NCI-H748 treated with DMSO at 0.1 percent for 48 hours (cell line): Measurements from ENCODE around the gene GAD1.

Experiments
- DNase-seq: peaks from one replicate; lab custom pipeline; 2025; lab: John Stamatoyannopoulos, UW

The GAD1 gene

DNA sequence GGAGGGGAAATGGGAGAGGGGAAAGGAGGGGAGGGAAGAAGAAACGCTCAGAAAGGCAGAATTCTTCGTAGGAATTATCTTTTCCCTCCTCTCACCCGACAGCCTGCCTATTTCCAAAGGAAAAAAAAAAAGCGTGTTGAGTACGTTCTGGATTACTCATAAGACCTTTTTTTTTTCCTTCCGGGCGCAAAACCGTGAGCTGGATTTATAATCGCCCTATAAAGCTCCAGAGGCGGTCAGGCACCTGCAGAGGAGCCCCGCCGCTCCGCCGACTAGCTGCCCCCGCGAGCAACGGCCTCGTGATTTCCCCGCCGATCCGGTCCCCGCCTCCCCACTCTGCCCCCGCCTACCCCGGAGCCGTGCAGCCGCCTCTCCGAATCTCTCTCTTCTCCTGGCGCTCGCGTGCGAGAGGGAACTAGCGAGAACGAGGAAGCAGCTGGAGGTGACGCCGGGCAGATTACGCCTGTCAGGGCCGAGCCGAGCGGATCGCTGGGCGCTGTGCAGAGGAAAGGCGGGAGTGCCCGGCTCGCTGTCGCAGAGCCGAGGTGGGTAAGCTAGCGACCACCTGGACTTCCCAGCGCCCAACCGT lies at the start of gene GAD1:
Gene GAD1 (plus strand): TSS at position 384 of the 589 bp plus-strand sequence. CDS start 1,705 bp downstream, outside the sequence.
- peak; percentile 74 for DNase-seq

DNA sequence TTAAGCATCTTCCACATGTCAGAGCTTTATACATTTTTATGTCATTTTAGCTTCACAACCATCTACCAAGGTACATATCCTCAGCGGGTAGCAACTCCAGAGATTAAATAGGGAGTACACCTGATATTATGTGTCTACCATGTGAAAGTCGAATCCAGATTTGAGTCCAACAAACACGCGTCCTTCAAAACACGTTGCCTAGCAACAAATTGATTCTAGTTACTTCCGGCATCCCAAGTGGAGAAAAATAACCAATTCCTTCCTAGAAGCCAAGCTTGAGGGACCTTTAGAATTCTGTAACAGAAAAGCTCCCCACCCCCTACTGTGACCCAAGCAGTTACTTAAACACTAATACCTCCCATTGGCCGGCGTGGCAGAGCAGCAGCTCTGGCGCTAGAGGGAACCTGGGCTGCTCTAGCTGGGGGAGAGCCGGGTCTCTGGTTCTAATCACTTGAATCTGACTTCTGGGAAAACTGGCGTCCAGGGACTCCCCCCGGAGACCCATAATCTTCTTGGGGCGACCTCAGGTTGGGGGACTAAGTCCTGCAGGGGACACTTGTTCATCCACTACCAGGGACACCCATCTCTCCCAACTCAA lies 46.6 kb upstream of the GAD1 start, which contains the start of gene ERICH2:
Gene ERICH2 (plus strand): TSS at position 371 of the 598 bp plus-strand sequence. CDS start 304 bp downstream, outside the sequence.
- DNase-seq = peak; percentile 94

DNA sequence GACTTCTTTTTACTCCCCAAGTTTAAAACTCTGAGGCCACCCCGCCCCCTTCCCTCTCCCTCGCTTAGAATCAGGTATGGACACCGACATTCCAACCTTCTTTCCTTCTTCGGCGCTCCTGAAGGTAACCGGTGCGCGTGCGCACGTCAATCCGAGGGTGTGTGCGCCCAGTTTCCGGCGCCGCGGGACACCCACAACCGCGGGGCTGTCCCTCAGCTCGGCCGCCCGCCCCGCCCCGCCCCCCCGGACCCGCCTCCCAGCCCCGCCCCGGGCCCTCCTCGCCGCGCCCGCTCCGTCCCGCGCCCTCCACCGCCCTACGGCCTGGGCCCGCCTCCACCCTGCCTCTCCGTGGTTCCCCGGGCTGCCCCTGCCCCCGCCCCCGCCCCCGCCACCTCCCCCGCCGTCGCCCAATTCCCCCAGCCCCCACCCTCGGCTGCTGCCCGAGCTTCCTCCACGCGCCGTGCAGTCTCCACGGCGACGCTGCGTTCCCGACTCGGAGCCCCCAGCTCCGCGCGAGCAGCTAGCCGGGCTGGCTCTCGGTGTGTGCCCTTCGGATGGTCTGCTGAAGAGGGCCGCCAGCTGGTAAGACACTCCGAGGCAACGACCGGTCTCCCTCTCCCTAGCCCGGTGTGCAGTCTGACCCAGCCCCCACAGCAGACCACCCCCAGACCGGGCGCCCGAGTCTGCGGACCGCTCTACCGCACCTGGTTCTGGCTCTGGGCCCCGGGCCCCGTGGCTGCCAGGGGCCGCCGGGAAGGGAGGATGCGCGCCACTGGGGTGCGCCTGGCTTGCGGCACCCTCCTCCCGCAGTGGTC lies 45.9 kb upstream of the GAD1 start:
- peak; percentile 84 for DNase-seq

DNA sequence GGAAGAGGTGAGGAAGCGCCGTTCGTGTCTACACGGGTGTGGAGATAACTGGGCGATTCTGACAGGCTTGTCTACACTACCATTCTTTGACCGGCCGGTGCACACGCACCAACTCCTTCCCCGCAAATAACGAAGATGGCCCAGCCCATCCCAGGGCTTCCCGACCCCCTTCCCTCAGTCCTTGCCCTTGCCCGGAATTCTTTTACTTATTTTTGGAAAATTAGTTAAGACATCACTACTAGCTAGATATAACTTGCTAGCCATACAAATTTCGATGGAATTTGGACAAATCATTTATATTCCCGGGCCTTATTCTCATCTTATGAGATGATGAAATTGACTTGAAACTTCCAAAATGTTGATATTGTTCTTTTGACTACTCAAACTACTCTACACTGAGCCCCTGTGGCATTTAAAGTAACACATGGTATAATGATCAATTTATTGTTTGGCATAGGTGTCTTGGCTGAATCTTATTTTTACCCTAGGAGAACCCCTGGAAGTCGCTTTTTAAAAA lies 45.2 kb upstream of the GAD1 start:
- DNase-seq = peak; percentile 56

DNA sequence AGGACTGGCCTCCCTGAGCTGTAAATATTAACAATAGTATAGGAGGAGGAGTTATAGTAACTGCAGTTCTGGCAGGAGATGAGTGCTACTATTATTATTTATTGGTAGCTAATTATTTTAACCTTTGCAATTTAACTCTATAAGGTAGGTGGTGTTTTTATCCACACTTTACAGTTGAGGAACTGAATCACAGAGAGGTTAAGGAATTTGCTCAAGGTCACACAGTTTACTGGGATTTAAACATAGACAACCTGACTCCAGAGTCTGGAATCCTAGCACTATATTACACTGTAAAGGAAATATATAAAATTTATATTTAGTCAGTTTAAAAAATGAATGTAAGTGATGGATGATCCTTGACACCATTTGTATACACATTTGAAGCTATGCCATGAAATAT lies 44.4 kb upstream of the GAD1 start:
- DNase-seq = no peak

DNA sequence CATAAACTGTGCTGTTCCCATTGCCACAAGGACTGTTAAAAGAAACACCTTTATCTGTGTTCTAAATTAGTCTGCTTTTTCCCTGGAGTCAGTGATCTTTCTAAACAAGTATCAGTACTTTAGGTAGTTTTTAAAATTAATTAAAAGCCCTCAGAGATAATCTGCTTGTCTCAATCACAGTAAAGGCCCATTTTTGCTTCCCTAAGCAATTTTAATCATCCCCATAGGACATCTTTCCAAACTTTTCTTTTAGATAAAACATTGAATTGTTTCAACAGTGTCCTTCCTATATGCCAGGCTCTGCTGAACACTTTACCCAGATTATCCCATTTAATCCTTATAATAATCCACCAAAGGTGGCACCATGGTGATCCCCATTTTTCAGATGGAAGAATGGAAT lies 42.6 kb upstream of the GAD1 start:
- DNase-seq = no peak

DNA sequence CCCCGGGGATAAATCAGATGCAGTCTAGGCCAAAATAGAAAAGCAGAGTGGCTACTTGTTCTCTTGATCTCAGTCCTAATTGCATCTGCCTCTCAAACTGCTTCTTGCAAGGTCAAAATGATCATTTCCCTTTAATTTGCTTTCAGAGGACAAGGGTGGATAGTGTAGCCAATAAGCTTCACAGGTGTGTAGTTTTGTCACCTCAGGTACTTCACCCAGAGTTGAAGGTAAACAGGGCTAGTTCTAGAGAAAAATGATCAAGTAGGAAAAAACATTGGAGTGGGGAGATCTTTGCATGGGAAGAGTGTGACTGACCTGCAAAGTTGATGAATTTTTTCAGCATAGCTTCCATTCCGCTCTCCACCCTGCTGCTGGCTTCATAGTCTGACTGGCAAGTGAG lies 37.8 kb upstream of the GAD1 start:
- no peak for DNase-seq

DNA sequence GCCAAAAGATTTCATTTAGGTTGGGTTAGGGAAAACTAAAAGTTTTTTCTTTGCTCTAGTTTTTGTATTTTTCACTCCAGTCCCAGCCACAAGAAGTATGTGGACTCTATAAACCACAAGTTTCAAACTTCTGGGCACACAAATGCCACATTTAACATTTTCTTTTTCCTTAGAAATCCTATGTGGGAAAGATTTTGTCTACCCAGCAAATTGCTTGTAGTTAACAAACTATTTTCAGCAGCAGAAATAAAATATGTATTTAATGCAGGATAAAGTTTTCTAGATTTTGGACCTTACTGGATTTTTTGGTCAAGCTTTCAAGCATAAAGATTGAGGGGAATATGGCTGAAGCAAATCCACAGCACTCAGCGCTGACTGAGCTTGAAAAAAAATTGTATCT lies 37.4 kb upstream of the GAD1 start:
- no peak for DNase-seq

DNA sequence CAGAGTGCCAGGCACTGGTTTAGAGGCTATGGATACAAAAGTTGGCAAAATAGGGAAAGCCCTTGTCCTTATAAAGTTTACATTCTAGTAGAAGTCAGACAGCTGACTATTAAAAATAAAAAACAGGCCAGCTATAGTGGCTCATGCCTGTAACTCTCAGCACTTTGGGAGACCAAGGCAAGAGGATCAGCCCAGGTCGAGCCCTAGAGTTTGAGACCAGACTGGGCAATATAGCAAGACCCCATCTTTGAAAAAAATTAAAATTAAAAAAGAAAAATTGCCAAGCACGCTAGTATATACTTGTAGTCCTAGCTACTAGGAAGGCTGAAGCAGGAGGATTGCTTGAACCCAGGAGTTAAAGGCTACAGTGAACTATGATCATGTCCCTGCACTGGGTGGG lies 34.0 kb upstream of the GAD1 start:
- no peak for DNase-seq

DNA sequence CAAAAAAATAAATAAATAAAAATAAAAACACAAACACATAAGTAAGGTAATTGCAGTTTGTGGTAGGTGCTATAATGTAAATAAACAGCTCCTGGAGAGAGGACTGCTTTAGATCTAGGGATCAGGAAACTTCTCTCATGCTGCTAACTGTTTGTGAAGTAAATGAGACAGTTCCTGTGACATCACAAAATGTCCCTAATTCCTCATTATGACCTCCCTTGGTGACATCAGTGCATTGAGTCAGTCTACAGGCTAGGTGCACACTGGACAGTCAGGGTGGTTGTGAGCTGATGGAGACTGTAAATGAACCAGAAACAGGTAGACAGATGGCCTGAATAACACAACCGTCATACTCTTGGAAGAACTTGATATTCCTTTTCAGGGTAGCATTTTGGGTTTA lies 33.1 kb upstream of the GAD1 start:
- no peak for DNase-seq

DNA sequence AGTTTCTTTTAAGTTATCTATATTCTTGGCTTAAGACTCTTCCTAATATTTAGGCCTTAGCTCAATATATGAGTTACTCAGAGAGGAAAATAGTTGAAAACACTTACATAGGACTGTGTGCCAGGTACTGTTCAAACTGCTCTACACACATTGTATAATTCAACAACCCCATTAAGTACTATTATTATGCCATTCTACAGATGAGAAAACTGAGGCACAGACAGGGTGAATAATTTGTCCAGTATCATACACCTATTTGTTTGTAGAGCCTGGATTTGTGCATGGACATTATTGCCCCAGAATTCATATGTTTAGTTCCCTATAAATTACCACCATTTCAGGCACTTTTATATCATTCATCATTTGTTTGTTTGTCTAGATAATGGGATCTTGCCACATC lies 17.7 kb upstream of the GAD1 start:
- no peak for DNase-seq

DNA sequence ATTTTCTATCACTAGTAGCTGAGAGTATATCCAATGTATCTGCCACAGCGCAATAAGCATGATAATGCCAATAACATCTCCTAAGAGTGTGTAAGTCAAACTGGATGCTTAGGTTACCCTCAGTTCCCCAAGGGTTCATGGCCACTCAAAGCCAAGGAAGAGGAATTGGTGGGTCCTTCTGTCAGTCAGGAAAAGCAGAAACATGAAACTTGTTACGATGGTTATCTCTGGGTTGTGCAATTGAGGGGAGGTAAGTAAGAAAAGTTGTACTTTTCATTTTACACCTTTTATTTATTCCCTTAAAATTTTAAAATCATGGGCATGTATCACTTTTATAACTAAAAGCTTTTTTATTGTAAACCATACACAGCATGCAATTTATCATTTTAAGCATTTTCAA lies 10.1 kb upstream of the GAD1 start:
- DNase-seq = no peak

DNA sequence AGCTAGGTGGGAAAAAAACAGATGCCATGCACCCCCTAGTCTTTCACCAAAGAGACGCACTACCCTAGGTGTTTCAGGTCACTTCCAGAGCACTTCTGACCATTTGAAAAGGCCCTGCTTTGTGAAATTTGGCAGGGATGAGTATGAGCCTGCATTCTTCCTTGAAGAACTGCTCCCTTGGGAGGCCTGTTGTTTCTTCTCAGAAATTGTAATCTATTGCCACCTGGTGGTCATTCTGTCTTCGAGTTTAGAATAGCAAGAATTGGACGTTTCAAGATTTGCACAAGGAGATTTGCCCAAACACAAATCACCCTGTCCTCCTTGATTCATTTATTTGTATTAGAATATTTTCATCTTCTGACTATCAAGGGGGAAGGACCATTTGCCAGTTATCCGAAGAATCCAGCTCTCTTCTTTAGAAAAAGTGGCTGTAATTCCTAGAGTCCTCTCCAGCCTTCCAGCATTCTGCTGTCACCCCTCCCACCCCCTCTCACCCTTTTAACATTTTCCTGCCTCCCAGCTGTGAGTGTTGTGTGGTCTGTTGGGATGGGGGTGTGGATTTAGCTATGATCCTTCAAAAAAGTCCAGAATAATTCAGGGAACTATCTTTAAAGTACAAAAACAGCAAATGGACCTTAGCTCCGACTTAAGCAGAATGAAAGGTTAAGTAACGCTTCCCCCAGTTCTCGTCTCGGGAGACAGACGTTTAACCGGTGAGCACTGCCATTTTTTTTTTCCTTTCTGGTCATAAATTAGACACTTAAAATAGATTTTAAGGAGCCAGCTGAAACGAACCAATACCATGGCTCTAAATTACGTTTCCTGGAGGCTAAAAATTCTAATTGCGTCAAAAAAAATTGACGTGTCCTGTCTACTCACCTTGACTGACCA lies 3.7 kb upstream of the GAD1 start:
- peak; percentile 84 for DNase-seq

DNA sequence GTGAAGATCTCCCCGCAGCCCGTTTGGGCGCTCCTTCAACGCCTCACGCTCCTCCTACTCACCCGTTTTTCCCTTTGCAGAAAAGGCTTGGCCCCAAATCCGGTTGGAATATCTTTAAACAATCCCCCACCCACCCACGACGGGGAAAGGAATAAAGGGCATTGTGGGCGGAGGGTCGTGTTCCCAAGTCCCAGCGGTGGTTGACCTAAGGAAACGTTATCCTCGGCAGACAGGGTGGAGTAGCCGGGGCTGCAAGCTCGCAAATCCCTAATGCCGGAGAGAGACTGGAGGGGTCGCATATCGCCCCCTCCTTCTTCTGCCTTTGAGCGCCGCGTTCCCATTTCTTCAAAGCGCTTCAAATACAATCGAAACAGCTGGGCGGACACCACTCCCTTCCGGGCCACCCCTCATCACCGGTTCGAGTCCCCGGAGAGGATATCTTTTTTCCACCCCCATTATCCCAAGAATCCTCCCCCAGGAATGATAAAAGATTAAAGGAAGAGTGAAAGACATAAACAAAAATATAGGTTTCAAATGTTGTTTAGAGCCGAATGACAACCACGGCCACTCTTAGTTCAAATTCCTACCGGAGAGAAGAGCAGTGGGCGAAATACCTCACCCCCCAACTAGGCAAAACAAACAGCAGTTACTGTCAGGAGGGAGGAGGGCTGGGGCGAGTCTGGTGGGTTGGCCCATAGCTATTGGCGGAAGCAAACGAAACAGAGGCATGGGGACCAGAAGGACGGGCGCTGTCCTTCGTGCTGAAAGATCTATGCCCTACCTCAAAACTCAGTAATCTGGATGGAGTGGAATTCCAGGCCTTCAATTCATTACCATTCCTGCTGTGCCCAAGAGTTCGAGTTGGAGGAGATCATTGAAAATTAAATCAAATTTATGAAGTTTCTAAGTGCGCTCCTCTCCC lies 2.8 kb upstream of the GAD1 start:
- DNase-seq = peak; percentile 76

DNA sequence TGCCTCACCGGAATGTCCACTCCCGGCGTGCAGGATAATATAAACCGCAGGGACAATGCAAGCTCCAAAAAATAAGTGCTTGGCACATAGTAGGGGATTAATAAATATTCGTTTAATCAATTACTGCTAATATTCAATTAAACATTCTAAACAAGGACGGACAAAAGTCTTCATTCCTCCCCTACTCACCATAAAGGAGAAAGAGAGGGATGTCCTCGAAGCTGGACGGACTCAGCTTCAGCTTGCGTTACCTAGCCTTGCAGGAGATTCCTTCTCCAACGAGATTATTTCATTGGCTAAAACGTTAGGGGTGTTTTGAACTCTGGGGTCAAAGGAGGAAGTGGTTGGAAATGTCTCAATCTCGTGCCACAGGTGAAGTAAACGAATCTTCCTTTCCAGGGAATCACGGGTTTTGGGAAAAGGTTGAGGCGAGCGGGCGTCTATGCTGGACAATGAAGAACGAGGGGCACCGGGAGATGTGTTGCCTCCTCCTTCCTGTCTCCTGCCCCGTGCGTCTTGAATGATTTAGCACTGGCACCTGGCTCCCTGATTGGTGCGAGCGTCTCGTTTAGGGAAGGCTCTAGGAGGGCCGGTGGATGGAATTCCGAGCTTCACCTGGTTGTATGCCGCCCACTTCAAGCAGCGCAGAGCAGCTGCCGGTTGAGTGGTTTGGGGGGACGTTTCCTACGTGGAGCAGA lies 2.0 kb upstream of the GAD1 start:
- DNase-seq = peak; percentile 82

DNA sequence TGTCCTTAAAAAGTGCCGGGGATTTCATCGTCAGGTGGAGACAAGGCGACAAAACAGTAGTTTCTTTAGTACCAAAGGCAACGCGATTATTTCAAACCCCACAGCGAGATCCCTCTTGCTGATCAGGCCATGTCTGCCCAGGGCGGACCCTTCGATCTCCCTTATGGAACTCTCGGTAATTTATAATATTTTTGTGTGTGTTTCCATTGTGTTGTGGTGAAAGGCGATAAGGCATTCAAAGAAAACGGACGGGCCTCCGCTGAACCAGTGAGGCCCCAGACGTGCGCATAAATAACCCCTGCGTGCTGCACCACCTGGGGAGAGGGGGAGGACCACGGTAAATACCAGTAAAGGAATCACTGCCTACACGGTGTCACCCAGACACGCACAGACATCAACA lies 1.4 kb upstream of the GAD1 start:
- DNase-seq = peak; percentile 54

DNA sequence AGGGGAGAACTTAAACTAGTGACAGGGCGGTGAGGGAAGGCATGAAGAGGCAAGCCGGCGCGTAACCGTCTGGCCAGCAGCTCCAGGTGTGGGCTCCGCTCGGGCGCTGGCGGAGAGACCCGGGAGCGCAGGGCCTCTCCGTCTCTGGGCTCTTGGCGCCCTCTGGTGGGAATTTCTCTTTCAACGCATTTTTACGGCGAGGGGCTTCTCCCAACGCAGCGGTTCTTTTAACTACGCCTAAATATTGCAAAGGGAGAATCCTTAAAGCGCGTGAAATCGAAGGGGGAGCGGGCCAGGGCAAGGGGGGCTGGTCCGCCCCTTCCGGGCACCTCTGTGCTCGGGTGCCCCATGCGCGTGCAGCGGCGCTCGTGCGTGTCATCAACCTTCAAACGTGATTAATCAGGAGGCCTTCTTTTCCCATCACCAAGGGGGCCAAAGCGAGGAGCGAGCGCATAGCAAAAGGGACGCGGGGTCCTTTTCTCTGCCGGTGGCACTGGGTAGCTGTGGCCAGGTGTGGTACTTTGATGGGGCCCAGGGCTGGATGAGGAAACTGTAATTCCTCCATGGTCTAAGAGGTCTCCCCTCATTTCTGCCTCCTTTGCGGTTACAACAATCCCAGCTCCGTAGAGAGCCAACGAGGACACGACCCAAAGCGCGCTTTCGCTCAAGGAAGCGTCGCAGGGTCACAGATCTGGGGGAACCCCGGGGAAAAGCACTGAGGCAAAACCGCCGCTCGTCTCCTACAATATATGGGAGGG lies 762 bp upstream of the GAD1 start:
- DNase-seq = peak; percentile 79

DNA sequence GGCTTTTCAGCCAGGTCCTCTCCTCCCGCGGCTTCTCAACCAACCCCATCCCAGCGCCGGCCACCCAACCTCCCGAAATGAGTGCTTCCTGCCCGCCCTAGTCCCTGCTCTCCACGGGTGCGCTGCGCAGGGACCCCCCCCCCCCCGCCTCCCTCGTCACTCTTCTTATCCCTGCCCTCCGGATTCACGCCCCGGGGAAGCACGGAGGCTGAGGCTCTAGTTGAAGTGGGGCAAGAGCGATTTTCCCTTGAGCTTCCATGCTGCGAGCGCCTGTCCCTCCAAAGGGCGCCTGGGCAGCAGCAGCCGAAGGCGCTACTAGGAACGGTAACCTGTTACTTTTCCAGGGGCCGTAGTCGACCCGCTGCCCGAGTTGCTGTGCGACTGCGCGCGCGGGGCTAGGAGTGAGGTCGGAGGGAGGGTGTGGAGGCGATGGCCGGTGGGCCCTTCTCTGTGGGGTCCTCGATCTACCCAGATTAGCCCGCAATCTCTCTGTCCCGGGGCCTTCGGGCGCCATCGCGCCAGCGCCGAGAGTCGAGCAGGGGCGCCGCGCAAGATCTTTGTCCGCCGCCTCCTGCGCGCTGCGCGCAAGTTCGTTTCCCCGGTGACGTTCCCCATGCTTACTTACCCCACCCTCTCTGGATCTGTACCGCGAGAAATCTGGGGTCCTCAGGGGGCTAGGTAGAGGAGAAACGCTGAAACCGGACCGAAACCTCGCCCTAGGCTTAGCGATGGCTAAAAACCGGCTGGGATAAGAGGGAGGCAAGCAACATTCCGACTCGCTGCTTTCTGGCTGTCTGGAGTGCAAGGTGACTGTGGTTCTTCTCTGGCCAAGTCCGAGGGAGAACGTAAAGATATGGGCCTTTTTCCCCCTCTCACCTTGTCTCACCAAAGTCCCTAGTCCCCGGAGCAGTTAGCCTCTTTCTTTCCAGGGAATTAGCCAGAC lies 677 bp downstream of the GAD1 start:
- DNase-seq = peak; percentile 36
